Stimulated activated CD4-positive, alpha-beta T cell treated with anti-CD3 and anti-CD28 coated beads, Interleukin-4, amount 100 ng/mL, for 1 hour (primary cell): ENCODE results near the gene RPL9.
"Not testable (repeated sequence)": the region's sequence is repeated elsewhere in the genome, so short reads cannot be mapped to it uniquely, and the experiment has no call there.

Experiments
- DNase-seq: peaks from one replicate; pipeline ENCODE4 v3.0.0-alpha.2; 2020

The RPL9 gene

GRCh38 chr4:39422247-39422646 lies 36.5 kb downstream of the RPL9 start:
- DNase-seq = no peak

DNA sequence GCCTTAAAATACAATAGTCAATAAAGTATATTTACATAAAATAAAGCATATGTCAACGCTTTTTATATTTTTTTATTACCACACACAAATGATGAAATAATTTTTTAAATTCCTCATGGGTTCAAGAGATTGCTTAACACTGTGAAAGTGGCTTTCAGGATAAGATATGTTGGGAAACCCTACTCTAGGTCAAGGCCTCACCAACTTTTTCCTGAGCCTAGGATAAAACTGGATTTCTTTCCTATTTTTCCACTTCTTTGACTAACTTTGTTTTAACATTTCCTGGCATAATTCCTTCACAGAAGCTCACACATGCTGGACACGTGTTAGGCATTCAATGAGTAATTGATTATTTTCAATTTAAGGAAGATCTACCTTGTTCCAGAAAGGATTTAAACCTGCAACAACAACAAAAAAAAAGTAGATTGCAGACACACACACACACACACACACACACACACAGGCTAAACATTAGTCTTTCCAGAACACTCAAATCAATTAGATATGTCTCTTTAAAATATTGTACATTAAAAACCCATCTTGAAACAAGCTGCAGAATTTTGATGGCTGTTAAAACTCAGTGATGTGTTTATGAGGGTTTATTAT lies 42.9 kb downstream of the RPL9 start:
- no peak for DNase-seq

DNA sequence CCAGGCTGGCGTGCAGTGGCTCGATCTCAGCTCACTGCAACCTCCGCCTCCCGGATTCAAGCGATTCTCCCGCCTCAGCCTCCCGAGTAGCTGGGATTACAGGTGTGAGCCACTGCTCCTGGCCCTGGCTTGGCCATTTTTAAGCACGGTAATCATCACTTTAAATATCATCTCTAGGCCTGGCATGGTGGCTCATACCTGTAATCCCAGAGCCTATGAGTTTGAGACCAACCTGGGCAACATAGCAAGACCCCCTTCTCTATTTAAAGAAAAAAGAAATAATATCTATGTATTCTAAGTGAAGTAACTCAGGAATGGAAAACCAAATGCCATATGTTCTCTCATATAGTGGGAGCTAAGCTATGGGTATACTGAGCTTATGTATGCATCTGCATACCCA lies 47.2 kb downstream of the RPL9 start:
- not testable (repeated sequence) for DNase-seq

GRCh38 chr4:39410415-39410814 lies 48.3 kb downstream of the RPL9 start:
- DNase-seq = no peak

- no peak for DNase-seq
Measured at GRCh38 chr4:39407584-39407885, 51.2 kb downstream of the RPL9 start.

- no peak for DNase-seq
Measured at GRCh38 chr4:39406763-39407583, 51.7 kb downstream of the RPL9 start, which contains the start of gene KLB. TSS of gene KLB (plus strand) at chr4:39406930. CDS start at chr4:39406950, 20 bp downstream.
